ENCODE results near the gene CFAP99.
"Not testable (repeated sequence)": the region's sequence is repeated elsewhere in the genome, so short reads cannot be mapped to it uniquely, and the experiment has no call there.

Gene CFAP99

GRCh38 chr4:2449511-2450392 is 31.0 kb downstream of the CFAP99 start:
- no peak for FAIRE-seq

DNA sequence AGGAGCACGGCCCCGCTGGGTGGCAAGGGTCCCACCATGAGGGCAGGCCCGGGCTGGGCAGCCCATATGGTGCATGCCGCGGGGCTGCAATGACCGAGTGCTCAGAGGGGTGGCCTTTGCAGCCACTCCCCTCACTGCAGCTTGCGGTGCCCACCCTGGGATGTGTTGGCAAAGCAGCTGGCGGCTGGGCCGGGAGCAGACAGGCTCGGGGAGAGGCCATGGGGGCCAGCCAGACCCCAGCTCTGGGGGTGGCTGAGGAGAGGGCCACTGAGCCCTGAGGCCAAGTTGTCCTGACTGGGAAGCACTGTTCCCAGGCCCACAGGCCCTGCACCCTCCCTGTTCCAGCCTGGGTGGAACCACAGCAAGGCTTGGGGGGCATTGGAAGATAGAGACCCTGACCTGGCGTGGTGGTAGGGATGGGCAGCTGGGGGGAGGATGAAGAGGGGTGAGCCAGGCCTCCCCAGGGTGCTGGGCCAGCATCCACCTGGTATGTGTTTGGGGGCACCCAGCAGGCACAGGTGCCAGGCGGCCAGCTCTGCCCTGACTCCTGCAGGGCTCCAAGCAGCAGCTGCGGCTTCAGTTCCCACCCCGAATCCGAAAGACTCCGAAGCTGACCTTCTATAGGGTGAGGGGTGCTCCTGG is 31.8 kb downstream of the CFAP99 start:
- FAIRE-seq: no peak

DNA sequence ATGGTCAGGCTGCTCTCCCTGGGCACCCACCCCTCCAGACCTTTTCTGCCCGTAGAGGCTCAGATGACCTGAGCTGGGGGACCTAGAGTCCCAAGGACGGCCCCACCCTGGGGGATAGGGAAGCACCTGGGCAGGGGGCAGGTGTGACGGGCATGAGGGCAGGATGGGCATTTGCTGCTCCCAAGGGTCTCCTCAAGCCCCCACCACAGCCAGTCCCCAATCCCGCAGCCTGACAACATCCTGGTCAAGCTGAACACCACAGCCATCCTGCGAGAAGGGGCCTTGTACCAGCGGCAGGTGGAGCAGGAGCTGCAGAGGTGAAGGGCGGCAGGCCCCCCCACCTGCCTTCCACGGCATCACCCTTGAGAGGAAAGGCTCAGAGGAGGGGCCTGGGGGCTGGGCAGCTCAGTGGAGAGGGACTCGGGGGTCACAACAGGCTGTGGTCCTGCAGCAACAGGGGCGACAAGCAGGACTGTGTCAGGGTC is 32.3 kb downstream of the CFAP99 start:
- no peak for FAIRE-seq

DNA sequence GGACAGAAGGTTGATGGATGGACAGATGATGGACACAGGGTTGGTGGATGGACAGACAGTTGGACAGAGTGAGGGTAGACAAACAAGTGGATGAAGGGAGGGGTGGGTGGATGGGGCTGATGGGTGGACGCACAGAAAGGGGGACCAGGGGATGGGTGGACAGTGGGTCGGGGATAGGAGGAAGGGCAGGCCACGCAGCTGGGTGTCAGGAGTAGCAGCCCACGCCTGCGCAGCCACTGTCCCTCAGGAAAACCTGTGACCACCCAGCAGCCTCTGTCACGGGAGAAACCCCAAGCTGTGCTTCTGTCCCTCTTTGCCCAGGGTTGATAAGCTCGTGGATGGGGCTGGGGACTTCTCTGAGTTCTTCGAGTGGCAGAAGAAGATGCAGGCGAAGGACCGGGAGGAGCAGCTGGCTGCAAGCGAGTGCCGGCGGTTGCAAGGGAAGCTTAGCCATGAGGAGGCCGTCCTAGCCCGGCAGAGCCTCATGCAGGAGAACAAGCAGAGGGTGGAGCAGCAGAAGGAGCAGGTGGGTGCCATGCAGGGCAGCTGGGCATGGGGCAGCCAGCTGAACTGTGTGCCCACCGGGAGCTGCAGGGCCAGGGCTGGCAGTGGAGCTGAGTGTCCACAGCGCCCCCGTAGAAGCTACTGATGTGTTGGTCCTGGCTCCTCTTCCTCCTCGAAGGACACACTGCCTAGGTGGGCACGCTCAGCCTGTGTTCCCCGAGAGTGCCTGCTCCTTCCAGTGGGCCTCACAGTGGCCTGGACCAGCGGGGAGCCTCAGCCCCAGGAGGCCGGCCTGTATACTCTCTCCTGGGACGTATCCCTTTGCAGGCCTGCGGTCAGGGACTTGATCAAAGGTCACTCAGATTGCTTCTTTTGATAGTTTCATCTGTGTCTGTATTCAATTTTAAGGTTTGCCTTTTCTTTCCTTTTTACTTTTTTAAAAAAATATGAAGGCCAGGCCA is 33.3 kb downstream of the CFAP99 start:
- no peak for FAIRE-seq

DNA sequence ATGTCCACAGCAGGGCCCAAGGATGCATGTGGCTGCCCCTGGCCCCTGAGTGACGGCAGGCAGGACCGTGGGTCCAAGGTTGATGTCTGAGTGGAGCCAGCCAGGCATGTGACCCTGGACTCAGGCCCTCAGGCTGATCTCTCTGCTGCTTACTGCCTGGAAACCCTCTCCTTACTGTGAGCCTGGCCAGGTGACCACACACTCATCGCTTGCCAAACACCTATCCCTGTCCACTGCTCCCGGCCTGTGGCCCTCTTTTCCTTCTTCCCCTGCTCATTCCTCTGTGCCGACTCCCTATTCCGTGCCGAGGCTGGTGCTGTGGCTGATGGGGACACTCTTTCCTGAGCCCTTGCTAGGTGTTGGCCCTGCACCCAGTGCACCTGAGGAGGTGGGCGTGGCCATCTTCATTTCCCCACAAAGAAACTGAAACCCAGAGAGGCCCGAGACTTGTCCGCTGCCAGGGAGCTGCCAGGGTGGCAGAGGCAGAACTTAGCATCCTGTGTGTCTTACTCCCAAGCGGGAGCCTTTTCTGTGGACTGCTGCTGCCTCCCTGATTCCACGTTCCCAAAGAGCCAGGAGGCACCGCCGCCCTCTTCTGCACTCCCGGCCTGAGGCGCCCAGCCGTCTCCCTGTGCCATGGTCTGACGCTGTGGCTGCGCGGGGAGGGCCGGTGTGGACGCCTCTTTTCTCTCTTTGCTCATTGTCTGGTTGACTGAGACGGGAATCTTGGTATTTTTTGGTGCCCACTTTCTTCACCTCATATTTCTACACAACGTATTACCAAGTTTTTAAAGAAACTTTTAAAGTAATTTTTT is 38.9 kb downstream of the CFAP99 start:
- no peak for FAIRE-seq

DNA sequence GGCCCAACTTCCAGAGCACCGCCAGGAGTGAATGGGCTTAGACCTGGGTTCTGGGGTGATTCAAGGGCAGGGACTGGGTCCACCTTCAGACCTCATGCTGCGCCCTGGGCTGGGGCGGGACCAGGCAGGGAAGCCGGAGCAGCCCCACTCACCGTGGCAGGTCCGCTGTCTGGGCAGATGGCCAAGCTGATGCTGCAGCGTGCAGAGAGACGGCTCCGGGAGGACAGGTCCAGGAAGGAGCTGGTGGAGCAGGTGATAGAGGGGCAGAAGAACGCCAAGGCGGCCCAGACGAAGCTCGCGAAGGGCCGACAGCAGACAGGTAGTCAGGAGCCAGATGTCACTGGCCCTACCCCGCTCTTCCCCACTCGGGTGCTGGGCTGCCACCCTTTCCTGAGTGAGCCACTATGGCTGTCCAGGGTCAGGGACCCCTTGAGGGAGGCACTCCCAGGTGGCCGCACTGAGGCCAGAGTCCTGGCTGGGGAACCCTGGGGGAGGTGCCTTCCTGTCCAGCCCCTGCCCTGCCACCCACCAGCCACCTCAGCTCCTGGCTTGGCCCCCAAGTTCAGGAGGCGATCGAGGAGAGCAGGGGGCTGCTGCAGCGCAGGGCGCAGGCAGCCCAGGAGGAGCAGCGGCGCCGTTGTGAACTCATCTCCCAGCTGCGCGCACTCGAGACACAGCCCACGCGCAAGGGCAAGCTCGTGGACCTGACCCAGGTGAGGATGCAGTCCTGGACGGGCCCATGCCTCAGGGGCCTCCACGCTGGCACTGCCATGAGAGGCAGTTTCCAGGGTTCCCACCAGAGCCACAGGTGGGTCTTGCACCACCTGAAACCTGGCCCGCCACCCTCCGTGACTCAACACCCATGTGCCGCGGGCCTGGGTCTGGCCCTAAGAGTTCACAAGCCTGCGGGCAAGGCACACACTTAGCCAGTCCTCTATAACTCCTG is 40.1 kb downstream of the CFAP99 start:
- no peak for FAIRE-seq

- FAIRE-seq: no peak
Observed at GRCh38 chr4:2459589-2460349, 41.0 kb downstream of the CFAP99 start.

DNA sequence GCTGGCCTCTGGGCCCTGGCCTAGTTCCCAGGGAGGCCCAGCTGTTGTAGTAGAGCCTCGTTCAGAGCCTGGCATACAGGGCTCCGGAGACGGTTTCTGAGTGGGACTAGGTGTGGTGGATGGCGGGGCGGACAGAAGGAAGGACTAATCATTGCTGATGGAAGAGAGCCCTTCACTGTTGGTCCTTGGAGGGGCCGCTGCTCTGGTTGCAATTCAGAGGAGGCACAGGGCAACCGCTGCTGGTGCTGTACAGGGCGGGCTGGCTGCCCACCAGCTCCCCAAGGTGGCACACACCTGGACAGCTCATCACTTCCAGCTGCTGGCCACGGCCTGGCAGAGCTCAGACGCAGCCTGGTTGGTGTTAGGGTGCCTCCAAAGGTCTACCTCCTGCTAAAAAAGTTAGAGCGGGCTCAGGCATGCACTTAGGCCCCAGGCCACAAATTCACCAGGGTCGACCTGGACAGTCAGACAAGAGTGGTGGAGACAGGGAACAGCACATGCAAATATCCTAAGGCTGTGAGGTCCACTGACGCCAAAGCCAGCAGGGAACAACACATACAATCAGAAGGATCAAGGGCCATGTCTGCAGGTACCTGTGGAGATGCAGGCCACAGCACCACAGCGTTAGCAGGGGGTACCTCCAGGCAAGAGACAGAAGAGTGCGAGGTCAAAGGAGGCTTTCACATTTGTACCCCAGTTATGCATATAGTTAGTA is 42.6 kb downstream of the CFAP99 start:
- no peak for FAIRE-seq

- FAIRE-seq: no peak
Observed at GRCh38 chr4:2462218-2462991, 43.6 kb downstream of the CFAP99 start.

DNA sequence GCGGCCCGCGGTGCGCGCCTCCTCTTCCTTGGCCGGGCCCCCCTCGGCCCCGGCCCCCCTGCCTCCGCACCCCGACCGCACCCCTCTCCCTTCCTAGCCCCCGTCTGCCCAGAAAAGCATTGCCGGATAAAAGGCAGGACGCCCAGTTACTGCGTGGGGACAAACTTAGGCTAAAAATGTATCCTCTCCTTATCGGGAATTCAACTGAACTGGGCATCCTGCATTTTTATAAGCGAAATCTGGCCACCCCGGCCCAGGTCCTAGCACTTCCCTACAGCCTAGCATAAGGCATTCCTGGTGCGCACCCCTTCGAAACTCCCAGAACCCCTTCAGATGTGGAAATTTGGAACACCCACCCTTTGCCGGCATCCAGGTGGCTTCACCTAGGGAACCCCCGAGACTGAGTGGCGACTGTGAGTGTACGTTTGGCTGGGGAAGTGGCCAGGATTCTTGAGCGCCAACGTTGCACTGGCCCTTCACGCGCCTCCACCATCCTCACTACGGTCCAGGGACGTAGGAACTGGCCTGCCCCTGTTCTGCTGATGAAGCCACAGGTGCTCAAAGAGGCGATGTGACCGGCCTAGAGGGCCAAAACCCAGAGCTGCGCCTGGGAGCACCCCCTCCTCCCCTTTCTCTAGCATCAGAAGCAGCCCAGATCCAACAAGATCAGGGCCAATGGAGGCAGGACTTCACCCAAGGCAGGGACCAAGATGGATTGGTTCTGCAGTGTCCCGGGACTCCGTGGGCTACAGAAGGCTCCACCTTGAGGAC is 44.4 kb downstream of the CFAP99 start:
- FAIRE-seq: no peak

GRCh38 chr4:2465032-2465431 is 46.3 kb downstream of the CFAP99 start:
- FAIRE-seq: no peak

DNA sequence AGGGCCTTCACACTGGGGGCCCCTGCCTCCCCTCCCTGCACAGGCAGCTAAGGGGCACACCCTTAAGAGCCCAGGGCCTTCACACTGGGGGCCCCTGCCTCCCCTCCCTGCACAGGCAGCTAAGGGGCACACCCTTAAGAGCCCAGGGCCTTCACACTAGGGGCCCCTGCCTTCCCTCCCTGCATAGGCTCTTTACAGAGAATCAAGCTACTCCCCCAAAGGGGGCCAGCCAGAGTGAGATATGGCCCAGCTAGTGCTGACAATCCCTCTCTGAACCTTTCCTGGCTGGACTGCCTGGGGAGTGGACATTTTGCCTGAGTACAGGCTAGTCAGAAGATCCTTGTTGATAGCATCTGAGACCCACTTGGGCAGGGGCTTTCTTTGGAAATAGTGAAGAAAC is 46.8 kb downstream of the CFAP99 start:
- not testable (repeated sequence) for FAIRE-seq

DNA sequence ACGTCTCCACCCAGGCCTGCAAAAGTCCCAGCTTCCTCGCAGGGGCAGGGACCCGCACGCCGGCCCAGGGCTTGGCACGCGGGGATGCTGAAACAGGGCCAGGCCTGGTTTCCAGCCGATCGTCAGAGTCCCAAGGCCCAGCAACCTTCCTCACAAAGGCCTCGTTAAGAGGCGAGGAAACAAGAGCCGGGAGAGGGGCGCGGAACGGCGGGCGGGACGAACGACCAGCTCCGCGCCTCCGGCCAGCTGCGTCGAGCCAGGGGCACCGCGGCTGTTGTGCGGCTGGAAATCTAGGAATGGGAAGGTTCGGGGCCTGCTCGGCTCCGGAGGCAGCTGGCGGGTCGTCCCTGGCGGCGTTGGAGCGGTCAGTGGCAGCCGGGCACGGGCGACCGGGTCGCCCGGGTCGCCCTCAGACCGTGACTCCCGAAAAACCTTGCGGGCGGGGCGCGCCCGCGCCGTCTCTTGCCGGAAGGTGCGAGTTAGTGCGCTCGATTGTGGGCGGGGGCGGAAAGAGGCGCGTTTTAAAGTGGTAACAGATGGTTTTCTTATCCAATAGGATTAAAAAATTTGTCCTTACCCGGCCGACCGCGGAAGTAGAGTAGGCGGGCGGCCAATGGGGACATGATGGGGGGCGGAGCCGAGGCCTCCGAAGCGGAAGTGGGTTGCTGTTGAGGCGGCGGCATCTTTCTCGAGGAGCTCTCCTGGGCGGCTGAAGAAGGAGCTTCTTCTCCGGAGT is 49.9 kb downstream of the CFAP99 start, which contains the start of gene RNF4:
Gene RNF4 (plus strand): TSS at position 651 of the 736 bp plus-strand sequence. CDS start 21,388 bp downstream, outside the sequence.
- no peak for FAIRE-seq

DNA sequence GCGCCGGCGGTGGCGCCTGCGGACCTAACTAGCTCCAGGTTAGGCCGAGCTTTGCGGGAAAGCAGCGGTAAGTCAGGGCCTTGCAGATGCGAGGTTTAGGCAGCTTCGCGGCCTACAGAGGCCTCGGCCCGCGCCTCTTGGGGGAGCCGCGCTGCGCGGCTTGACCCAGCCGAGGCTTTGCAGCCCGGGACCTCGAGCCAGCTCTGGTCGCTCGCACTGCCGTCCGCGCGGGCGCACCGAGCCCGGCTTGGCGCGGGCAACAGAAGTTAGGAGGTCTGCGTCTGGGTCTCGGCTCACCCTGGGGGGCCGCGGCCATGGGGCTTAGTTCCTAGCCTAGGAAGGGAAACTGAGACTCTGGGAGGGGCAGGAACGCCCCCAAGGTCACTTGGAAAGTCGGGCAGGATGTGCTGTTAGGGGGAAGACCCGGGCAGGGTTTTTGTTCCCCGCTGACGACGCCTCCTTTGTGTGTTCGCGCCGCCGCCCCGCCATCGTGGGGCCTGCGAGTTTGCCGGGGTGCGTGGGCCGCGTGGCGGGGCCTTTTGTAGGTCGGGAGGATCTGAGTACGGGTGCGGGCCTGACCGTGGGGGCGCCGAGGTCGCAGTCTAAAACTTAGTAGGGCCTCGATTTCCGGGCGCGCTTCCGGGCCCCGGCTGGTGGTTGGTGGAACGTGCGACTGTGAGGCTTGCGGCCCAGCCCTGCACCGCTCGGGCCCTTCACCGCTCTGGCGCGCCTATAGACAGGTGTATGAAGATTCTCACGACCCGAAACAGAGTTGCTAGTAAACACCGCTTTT is 50.6 kb downstream of the CFAP99 start:
- FAIRE-seq: no peak

DNA sequence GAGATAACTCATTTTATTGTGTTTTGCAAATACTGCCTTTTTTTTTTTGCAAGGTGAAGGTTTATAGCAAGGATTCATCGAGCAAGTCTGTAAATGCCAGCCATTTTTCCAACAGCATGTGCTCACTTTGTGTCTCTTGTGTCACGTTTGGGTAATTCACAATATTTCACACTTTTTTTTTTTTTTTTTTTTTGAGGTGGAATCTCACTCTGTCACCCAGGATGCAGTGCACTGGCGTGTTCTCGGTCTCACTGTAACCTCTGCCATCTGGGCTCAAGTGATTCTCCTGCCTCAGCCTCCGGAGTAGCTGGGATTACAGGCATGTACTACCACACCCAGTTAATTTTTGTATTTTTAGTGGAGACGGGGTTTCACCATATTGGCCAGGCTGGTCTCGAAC is 52.0 kb downstream of the CFAP99 start:
- no peak for FAIRE-seq

DNA sequence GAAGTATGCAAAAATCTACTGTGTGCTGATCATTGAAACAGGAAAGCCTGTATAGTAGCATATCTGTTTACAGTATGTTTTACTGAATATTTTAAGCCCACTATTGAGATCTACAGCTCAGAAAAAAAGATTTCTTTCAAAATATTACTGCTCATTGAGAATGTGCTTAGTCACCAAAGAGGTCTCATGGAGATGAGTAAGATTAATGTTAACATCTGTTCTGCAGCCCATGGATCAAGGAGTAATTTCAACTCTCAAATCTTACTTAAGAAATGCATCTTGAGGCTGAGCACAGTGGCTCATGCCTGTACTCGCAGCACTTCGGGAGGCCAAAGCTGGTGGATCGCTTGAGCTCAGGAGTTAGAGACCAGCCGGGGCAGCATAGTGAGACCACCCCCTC is 53.4 kb downstream of the CFAP99 start:
- no peak for FAIRE-seq

Data from islet of Langerhans (tissue), 1 donor.